Neutrophil (primary cell): ENCODE data around the gene CACHD1.

Experiments used
- H3K27ac ChIP-seq: fragments of 200-600 bp; sonication (generic); 2 replicates; pipeline ENCODE4 v1.5.1; 2016; ENCODE audit warnings: mild to moderate bottlenecking, moderate library complexity
- H3K27me3 ChIP-seq: fragments of 200-600 bp; sonication (generic); 2 replicates; pipeline ENCODE4 v1.6.0; 2016; ENCODE audit warnings: mild to moderate bottlenecking
- H3K36me3 ChIP-seq: fragments of 200-600 bp; sonication (generic); 2 replicates; pipeline ENCODE4 v1.5.1; 2017
- H3K4me1 ChIP-seq, 2 experiments: fragments of 200-600 bp in 1 of 2; sonication (generic) in 1 of 2; 1 replicate in 1 of 2; 2 replicates in 1 of 2; pipeline versions ENCODE4 v1.5.1 to v1.6.1; 2013 to 2016; ENCODE audit warnings: low read depth in 1 of 2, low read length in 1 of 2, mild to moderate bottlenecking in 1 of 2, moderate library complexity in 1 of 2; ENCODE audit not compliant: control insufficient read depth in 1 of 2, insufficient read depth in 1 of 2
- H3K4me3 ChIP-seq, 2 experiments: fragments of 200-600 bp in 1 of 2; sonication (generic) in 1 of 2; 1 replicate in 1 of 2; 2 replicates in 1 of 2; pipeline ENCODE4 v1.5.1; 2013 to 2016; ENCODE audit warnings: low read depth in 1 of 2, low read length in 1 of 2, mild to moderate bottlenecking in 1 of 2, moderate library complexity in 1 of 2
- H3K9me3 ChIP-seq: fragments of 200-600 bp; sonication (generic); 2 replicates; pipeline ENCODE4 v1.5.1; 2016
- TF ChIP-seq, protein P1 (sequence below): fragments of 200-600 bp; sonication (generic); IDR thresholded peaks from 2 replicates; pipeline ENCODE4 v1.5.1; 2016; ENCODE audit warnings: antibody characterized with exemption

Gene CACHD1

DNA sequence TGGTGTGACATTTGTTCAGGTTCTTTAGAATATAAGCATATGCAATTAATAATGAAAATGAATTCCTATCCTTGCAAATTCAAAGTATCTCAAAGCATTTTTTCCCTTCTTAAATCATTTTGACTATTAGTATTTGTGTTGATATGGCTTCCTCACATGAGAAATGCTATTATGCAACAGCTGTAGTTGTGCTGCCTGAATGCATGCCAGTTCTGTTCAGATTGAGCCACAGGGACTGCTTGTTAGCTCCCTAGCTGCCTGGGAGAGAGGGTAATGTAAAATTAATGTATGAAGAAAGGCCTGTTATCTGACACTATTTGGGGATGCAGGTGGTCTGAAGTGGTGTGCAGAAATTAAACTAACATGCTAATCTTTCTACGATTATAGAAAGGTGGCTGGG lies 45.5 kb downstream of the CACHD1 start:
- Histone ChIP-seq H3K4me3 (no peak overlapping the region), H3K27ac (no peak overlapping the region), H3K9me3 (no peaks in the 10 kb centered on the region), H3K4me1 (peaks cover 32 to 34% of the 10 kb centered on the region in 2 experiments), H3K27me3 (no peaks in the 10 kb centered on the region), H3K36me3 (no peaks in the 10 kb centered on the region)
- TF ChIP-seq, protein P1, sequence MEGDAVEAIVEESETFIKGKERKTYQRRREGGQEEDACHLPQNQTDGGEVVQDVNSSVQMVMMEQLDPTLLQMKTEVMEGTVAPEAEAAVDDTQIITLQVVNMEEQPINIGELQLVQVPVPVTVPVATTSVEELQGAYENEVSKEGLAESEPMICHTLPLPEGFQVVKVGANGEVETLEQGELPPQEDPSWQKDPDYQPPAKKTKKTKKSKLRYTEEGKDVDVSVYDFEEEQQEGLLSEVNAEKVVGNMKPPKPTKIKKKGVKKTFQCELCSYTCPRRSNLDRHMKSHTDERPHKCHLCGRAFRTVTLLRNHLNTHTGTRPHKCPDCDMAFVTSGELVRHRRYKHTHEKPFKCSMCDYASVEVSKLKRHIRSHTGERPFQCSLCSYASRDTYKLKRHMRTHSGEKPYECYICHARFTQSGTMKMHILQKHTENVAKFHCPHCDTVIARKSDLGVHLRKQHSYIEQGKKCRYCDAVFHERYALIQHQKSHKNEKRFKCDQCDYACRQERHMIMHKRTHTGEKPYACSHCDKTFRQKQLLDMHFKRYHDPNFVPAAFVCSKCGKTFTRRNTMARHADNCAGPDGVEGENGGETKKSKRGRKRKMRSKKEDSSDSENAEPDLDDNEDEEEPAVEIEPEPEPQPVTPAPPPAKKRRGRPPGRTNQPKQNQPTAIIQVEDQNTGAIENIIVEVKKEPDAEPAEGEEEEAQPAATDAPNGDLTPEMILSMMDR, result no peak

DNA sequence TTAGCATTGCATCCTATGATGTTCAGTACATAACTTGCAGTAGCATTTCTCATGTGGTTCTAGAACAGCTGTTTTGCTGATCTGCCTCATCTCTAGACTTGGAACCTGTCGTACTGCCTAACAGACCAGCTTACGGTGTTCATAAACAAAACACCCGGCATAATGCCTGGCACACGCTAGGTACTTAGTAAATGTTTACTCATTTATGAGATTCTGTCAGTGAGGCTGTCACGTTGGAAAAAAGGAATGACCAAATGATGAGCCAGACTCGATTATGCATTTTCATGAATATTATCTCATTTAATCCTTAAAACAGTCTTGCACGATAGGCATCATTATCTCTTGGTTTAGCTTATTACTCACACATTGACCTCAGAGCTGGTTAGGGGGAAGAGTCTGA lies 46.4 kb downstream of the CACHD1 start:
- Histone ChIP-seq H3K27me3 (no peaks in the 10 kb centered on the region), H3K36me3 (no peaks in the 10 kb centered on the region), H3K4me1 (peaks cover 23 to 25% of the 10 kb centered on the region in 2 experiments), H3K9me3 (no peaks in the 10 kb centered on the region), H3K4me3 (no peak overlapping the region), H3K27ac (no peak overlapping the region)
- TF ChIP-seq, protein P1, result no peak

DNA sequence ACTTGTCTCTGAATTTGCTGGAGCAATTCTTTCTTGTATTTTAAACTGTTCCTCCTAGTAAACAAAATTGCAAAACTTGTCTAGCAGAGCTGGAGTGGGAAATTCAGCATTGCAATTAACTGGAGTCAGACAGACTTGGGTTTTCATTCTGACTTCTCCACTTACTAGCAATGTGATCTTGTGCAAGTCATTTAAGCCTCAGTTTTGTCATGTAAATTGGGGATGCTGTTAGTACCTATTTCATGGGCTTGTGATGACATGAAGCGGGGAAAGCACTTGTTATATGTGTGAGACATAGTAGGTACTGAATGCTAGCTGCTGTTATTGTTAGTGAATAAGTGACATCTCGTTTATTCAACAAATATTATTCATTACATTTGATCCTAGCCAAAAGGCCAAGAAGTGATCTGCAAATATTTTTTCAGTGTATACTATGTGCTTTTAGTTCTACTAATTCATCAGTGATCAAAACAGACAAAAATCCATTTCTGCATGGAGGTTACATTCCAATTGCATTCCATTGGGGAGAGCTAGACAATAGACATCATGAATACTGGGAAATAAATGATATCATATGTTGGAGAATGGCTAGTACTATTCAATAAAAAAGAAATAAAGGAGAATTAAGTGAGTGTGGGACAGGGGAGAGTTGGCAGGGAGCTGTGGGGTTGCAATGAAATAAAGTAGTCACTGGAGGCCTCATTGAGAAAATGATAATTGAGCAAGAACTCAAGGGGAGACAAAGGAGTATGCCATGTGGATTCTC lies 47.1 kb downstream of the CACHD1 start:
- Histone ChIP-seq H3K4me1 (peaks cover 16 to 18% of the 10 kb centered on the region in 2 experiments), H3K27ac (no peak overlapping the region), H3K36me3 (no peaks in the 10 kb centered on the region), H3K27me3 (no peaks in the 10 kb centered on the region), H3K9me3 (no peaks in the 10 kb centered on the region), H3K4me3 (no peak overlapping the region)
- TF ChIP-seq, protein P1, result no peak

DNA sequence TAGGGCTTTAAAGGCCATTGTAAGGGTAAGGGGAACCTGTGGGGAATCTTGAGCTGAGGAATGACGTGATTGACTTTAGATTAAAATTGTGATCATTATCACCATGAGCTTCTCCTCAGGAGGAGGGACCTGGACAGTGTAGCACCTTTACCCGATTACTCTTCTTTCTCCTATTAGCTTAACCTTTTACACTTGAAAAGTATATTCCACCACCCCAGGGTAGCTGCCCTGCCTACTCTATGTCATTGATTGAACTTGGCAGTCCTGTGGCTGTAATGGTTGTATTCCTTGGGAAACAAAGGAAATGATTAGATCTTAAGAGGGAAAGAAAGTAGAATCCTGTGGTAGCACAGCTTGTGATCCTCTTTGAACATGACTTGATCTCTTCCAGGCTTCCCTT lies 47.7 kb downstream of the CACHD1 start:
- H3K9me3 ChIP-seq, result no peaks in the 10 kb centered on the region
- no peaks in the 10 kb centered on the region for H3K36me3 ChIP-seq
- H3K4me1 ChIP-seq, result peaks cover 10 to 13% of the 10 kb centered on the region in 2 experiments
- no peaks in the 10 kb centered on the region for H3K27me3 ChIP-seq
- TF ChIP-seq, protein P1, result no peak
- no peak overlapping the region for H3K27ac ChIP-seq
- no peak overlapping the region for H3K4me3 ChIP-seq

DNA sequence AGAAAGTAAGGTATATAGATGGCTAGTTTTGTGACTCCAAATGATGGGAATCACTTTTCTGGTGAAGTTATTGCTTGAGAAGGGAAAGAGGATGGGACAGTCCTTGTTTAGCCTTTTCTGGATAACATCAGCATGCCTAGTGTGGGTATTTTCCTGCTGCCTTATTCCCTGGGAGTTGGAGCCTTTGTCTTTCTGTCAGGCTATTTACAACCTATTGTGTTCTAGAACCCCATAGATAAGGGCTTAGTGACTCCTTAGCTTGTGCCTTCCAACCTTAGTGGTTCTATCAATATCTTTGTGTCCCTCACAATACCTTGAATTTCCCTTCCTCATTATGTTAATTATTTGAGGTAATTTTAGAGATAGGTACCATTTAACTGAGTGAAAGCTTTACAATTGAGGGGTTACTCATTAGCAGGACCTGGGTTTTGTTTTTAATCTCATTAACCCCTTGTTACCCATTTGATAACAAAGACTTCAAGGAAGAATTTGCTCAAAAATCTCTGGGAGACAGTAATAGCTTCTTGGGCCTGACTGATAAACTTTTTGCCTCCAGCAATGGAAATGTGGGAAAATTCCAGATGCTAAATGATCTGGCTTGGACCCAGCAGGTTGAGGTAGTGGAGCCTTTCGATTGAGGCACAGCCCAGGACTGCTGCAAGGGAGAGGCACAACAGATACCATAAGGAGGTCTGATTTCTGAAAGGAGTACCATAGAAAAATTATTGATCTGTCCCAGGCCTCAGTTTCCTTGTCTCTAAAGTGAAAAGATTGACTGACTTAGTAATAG lies 49.0 kb downstream of the CACHD1 start:
- Histone ChIP-seq H3K9me3 (no peaks in the 10 kb centered on the region), H3K27me3 (no peaks in the 10 kb centered on the region), H3K4me1 (peaks cover 0 to under 1% of the 10 kb centered on the region in 2 experiments), H3K36me3 (no peaks in the 10 kb centered on the region), H3K4me3 (no peak overlapping the region), H3K27ac (no peak overlapping the region)
- TF ChIP-seq, protein P1, result no peak
